A172 (cell line): ENCODE results near the gene ZNF385C. TPM values are rescaled to one million over a fixed set of nuclear protein-coding genes. Genes with fewer than 3 reads are reported as not detected.
"Not testable (repeated sequence)": the region's sequence is repeated elsewhere in the genome, so short reads cannot be mapped to it uniquely, and the experiment has no call there.

Experiments used
- DNase-seq: peaks from one replicate; pipeline ENCODE4 v3.0.0-alpha.2; 2015; ENCODE audit warnings: low spot score
- total RNA-seq: library from RNA; depleted of rRNA; stranded (reverse); fragments of >200 nt; shearing (Covaris generic); gene quantifications from 2 replicates; pipeline ENCODE4 v1.2.3, GENCODE V29; 2014; rRNA removed

ZNF385C gene
- not detected in 2 replicates for total RNA-seq

GRCh38 chr17:42097691-42098631, at the start of gene ZNF385C:
TSS of gene ZNF385C (minus strand) at chr17:42098473. CDS start at chr17:42063056, 35,417 bp downstream.
- DNase-seq = no peak

- DNase-seq = no peak
Measured at GRCh38 chr17:42146911-42147607, 48.8 kb upstream of the ZNF385C start.

- not testable (repeated sequence) for DNase-seq
Measured at GRCh38 chr17:42143138-42143537, 44.9 kb upstream of the ZNF385C start.

- DNase-seq = peak; percentile 26
Measured at GRCh38 chr17:42142371-42142896, 44.2 kb upstream of the ZNF385C start.

- no peak for DNase-seq
Measured at GRCh38 chr17:42141382-42141781, 43.1 kb upstream of the ZNF385C start.

- not testable (repeated sequence) for DNase-seq
Measured at GRCh38 chr17:42140690-42141089, 42.4 kb upstream of the ZNF385C start.

- DNase-seq = no peak
Measured at GRCh38 chr17:42138749-42139492, 40.6 kb upstream of the ZNF385C start.

GRCh38 chr17:42136654-42137051, 38.4 kb upstream of the ZNF385C start:
- DNase-seq = no peak

- DNase-seq = peak; percentile 90
Measured at GRCh38 chr17:42135664-42136653, 37.7 kb upstream of the ZNF385C start.

GRCh38 chr17:42135151-42135550, 36.9 kb upstream of the ZNF385C start:
- DNase-seq = no peak

- DNase-seq = no peak
Measured at GRCh38 chr17:42133461-42134041, 35.3 kb upstream of the ZNF385C start.

GRCh38 chr17:42132941-42133340, 34.7 kb upstream of the ZNF385C start:
- DNase-seq = peak; percentile 92

GRCh38 chr17:42131981-42132432, 33.7 kb upstream of the ZNF385C start:
- DNase-seq = no peak

GRCh38 chr17:42131232-42131631, 33.0 kb upstream of the ZNF385C start:
- no peak for DNase-seq

GRCh38 chr17:42130310-42130936, 32.1 kb upstream of the ZNF385C start:
- no peak for DNase-seq

GRCh38 chr17:42129109-42129837, 31.0 kb upstream of the ZNF385C start:
- DNase-seq = no peak

- DNase-seq = no peak
Measured at GRCh38 chr17:42127414-42127813, 29.1 kb upstream of the ZNF385C start.

- no peak for DNase-seq
Measured at GRCh38 chr17:42126836-42127235, 28.6 kb upstream of the ZNF385C start.

- DNase-seq = no peak
Measured at GRCh38 chr17:42125565-42125964, 27.3 kb upstream of the ZNF385C start.
